H9 (cell line): ENCODE measurements around the gene TRIM67. TPM values are rescaled to one million over a fixed set of nuclear protein-coding genes. Genes with fewer than 3 reads are reported as not detected.

Experiments used
- DNase-seq: peaks from one replicate; pipeline ENCODE4 v3.0.0-alpha.2; 2017
- H2AFZ ChIP-seq: one replicate; pipeline ENCODE4 v1.6.1; 2013; ENCODE audit warnings: mild to moderate bottlenecking, low read length, control low read depth, moderate library complexity
- H2AK5ac ChIP-seq: 2 replicates; pipeline ENCODE4 v1.6.1; 2013; ENCODE audit warnings: low read length, control low read depth, mixed read lengths; ENCODE audit not compliant: insufficient read length
- H2BK120ac ChIP-seq: one replicate; pipeline ENCODE4 v1.6.1; 2013; ENCODE audit warnings: low read depth, mild to moderate bottlenecking, low read length, control low read depth, inconsistent platforms; ENCODE audit not compliant: poor library complexity, severe bottlenecking
- H2BK12ac ChIP-seq: 2 replicates; pipeline ENCODE4 v1.6.1; 2013; ENCODE audit warnings: low read length, control low read depth, mixed read lengths, low read depth; ENCODE audit not compliant: insufficient read length
- H2BK15ac ChIP-seq: 2 replicates; pipeline ENCODE4 v1.6.1; 2013; ENCODE audit warnings: low read depth, low read length, control low read depth
- H2BK20ac ChIP-seq: one replicate; pipeline ENCODE4 v1.6.1; 2013; ENCODE audit warnings: low read depth, mild to moderate bottlenecking, low read length, control low read depth, inconsistent platforms; ENCODE audit not compliant: poor library complexity, severe bottlenecking
- H2BK5ac ChIP-seq: 2 replicates; pipeline ENCODE4 v1.6.1; 2013; ENCODE audit warnings: low read length, control low read depth, mixed read lengths; ENCODE audit not compliant: insufficient read length
- H3K14ac ChIP-seq: 2 replicates; pipeline ENCODE4 v1.6.1; 2013; ENCODE audit warnings: low read length, control low read depth; ENCODE audit not compliant: insufficient read depth
- H3K18ac ChIP-seq: 2 replicates; pipeline ENCODE4 v1.6.1; 2013; ENCODE audit warnings: low read depth, mild to moderate bottlenecking, mixed read lengths, low read length, control low read depth; ENCODE audit not compliant: insufficient read length
- H3K23ac ChIP-seq: 2 replicates; pipeline ENCODE4 v1.6.1; 2013; ENCODE audit warnings: low read length, control low read depth, mixed read lengths, low read depth; ENCODE audit not compliant: insufficient read length
- H3K23me2 ChIP-seq: 2 replicates; pipeline ENCODE4 v1.6.1; 2013; ENCODE audit warnings: low read depth, mild to moderate bottlenecking, mixed read lengths, low read length, control low read depth; ENCODE audit not compliant: insufficient read length, poor library complexity, severe bottlenecking
- H3K27ac ChIP-seq: 2 replicates; pipeline ENCODE4 v1.5.1; 2013; ENCODE audit warnings: low read length, control low read depth, mixed read lengths, low read depth; ENCODE audit not compliant: insufficient read length
- H3K27me3 ChIP-seq: 2 replicates; pipeline ENCODE4 v1.6.1; 2013; ENCODE audit warnings: low read length, control low read depth, inconsistent platforms; ENCODE audit not compliant: insufficient read depth
- H3K4ac ChIP-seq: 2 replicates; pipeline ENCODE4 v1.6.1; 2013; ENCODE audit warnings: low read depth, mild to moderate bottlenecking, control low read depth, inconsistent platforms, low read length, moderate library complexity
- H3K4me1 ChIP-seq: 2 replicates; pipeline ENCODE4 v1.6.1; 2013; ENCODE audit warnings: low read length, control low read depth, inconsistent platforms; ENCODE audit not compliant: insufficient read depth
- H3K4me2 ChIP-seq: 2 replicates; pipeline ENCODE4 v1.6.1; 2013; ENCODE audit warnings: low read length, control low read depth, mixed read lengths; ENCODE audit not compliant: insufficient read length, insufficient read depth
- H3K56ac ChIP-seq: 2 replicates; pipeline ENCODE4 v1.6.1; 2013; ENCODE audit warnings: low read depth, mild to moderate bottlenecking, mixed read lengths, low read length, control low read depth; ENCODE audit not compliant: insufficient read length
- H3K79me1 ChIP-seq: 2 replicates; pipeline ENCODE4 v1.6.1; 2013; ENCODE audit warnings: low read depth, mild to moderate bottlenecking, moderate library complexity, low read length, control low read depth, inconsistent platforms; ENCODE audit not compliant: insufficient read depth, poor library complexity, severe bottlenecking
- H3K79me2 ChIP-seq: 2 replicates; pipeline ENCODE4 v1.6.1; 2013; ENCODE audit warnings: low read length, control low read depth, inconsistent platforms; ENCODE audit not compliant: insufficient read depth
- H3K9ac ChIP-seq: 2 replicates; pipeline ENCODE4 v1.6.1; 2013; ENCODE audit warnings: low read length, control low read depth, mixed read lengths; ENCODE audit not compliant: insufficient read length; ENCODE audit errors: extremely low read depth
- H3K9me3 ChIP-seq: one replicate; pipeline ENCODE4 v1.6.1; 2013; ENCODE audit warnings: low read depth, low read length, inconsistent platforms; ENCODE audit not compliant: control insufficient read depth
- H3T11ph ChIP-seq: one replicate; pipeline ENCODE4 v1.6.1; 2013; ENCODE audit warnings: mild to moderate bottlenecking, low read length, control low read depth, inconsistent platforms
- H4K20me1 ChIP-seq: one replicate; pipeline ENCODE4 v1.6.1; 2013; ENCODE audit not compliant: control insufficient read depth, insufficient read length, insufficient read depth
- H4K5ac ChIP-seq: 2 replicates; pipeline ENCODE4 v1.6.1; 2013; ENCODE audit warnings: low read depth, mild to moderate bottlenecking, mixed read lengths, low read length, control low read depth; ENCODE audit not compliant: insufficient read length
- H4K8ac ChIP-seq: replicated peaks from 2 replicates; pipeline ENCODE4 v1.6.1; 2013; ENCODE audit warnings: low read length, control low read depth, mixed read lengths, low read depth; ENCODE audit not compliant: insufficient read length
- H4K91ac ChIP-seq: 2 replicates; pipeline ENCODE4 v1.6.1; 2013; ENCODE audit warnings: low read depth, mild to moderate bottlenecking, moderate library complexity, mixed read lengths, low read length, control low read depth; ENCODE audit not compliant: insufficient read length
- H3K27ac Mint-ChIP-seq, 3 experiments: 2 replicates in 2 of 3; 3 replicates in 1 of 3; pipeline ENCODE4 v1.8.0; 2020 to 2021; ENCODE audit warnings: mixed read lengths in 3 of 3, mild to moderate bottlenecking in 1 of 3, moderate library complexity in 1 of 3
- H3K27me3 Mint-ChIP-seq: 2 replicates; pipeline ENCODE4 v1.8.0; 2021; ENCODE audit warnings: low read depth, mild to moderate bottlenecking, moderate library complexity, mixed read lengths
- H3K36me3 Mint-ChIP-seq, 3 experiments: 2 replicates in 2 of 3; 3 replicates in 1 of 3; pipeline ENCODE4 v1.8.0; 2020 to 2021; ENCODE audit warnings: low read depth in 3 of 3, mixed read lengths in 3 of 3; ENCODE audit not compliant: insufficient read depth in 1 of 3
- H3K4me1 Mint-ChIP-seq, 2 experiments: 2 replicates each; pipeline ENCODE4 v1.8.0; 2020; ENCODE audit warnings: mixed read lengths in 2 of 2
- H3K4me3 Mint-ChIP-seq, 2 experiments: 2 replicates in 1 of 2; 3 replicates in 1 of 2; pipeline ENCODE4 v1.8.0; 2020 to 2021; ENCODE audit warnings: mild to moderate bottlenecking in 2 of 2, mixed read lengths in 2 of 2, moderate library complexity in 1 of 2
- H3K9me3 Mint-ChIP-seq, 2 experiments: 2 replicates in 1 of 2; 3 replicates in 1 of 2; pipeline ENCODE4 v1.8.0; 2020; ENCODE audit warnings: mild to moderate bottlenecking in 2 of 2, mixed read lengths in 2 of 2, moderate library complexity in 1 of 2
- CTCF ChIP-seq: fragments of 200-600 bp; sonication (generic); conservative IDR thresholded peaks from 3 replicates; pipeline ENCODE4 v1.8.0; 2021; ENCODE audit warnings: antibody characterized with exemption, mild to moderate bottlenecking
- WGBS: extraction: QIAGEN DNeasy Blood & Tissue Kit; methylation state at CpG from one replicate; pipeline ENCODE4 v1.1.7; 2013; ENCODE audit warnings: missing lambda C conversion rate, low lambda C conversion rate, mixed read lengths; ENCODE audit not compliant: insufficient read length; ENCODE audit errors: extremely low coverage; 5-methylcytosine and 5-hydroxymethylcytosine counted together
- total RNA-seq: library from RNA; stranded (reverse); gene quantifications from 2 replicates; pipeline ENCODE4 v1.2.1, GENCODE V29; 2021

The TRIM67 gene
- total RNA-seq, 1 experiment from 2014 or later, result not detected

GRCh38 chr1:231214918-231215680, 53.2 kb downstream of the TRIM67 start:
- H3K4me2 ChIP-seq, result no peak overlapping the region
- Mint-ChIP-seq H3K27me3 (peaks cover 99% of the 10 kb centered on the region), H3K4me1 (peaks cover 27 to 35% of the 10 kb centered on the region in 2 experiments), H3K4me3 (no peak overlapping the region), H3K27ac (no peak overlapping the region; a peak in 1 of 7 replicates), H3K36me3 (no peaks in the 10 kb centered on the region), H3K9me3 (no peaks in the 10 kb centered on the region; a peak in 2 of 5 replicates)
- no peaks in the 10 kb centered on the region for H3K79me2 ChIP-seq
- H3K56ac ChIP-seq, result no peak overlapping the region
- H3K9ac ChIP-seq, result no peak overlapping the region
- no peak overlapping the region for H3K4ac ChIP-seq
- H2BK5ac ChIP-seq, result no peak overlapping the region
- no peaks in the 10 kb centered on the region for H3K23me2 ChIP-seq
- H3K18ac ChIP-seq, result no peak overlapping the region
- H3K9me3 ChIP-seq, result no peaks in the 10 kb centered on the region
- no peak overlapping the region for H3T11ph ChIP-seq
- H4K8ac ChIP-seq, result no peak overlapping the region
- no peak overlapping the region for H2BK120ac ChIP-seq
- H3K23ac ChIP-seq, result no peak overlapping the region
- no peaks in the 10 kb centered on the region for H3K4me1 ChIP-seq
- H4K20me1 ChIP-seq, result no peaks in the 10 kb centered on the region
- no peak overlapping the region for H2BK15ac ChIP-seq
- H3K14ac ChIP-seq, result no peak overlapping the region
- H3K27ac ChIP-seq, result no peak overlapping the region
- peaks cover 50% of the 10 kb centered on the region for H3K27me3 ChIP-seq
- no peaks in the 10 kb centered on the region for H3K79me1 ChIP-seq
- no peak overlapping the region for H2BK20ac ChIP-seq
- no peak for DNase-seq
- H4K91ac ChIP-seq, result no peak overlapping the region
- TF ChIP-seq CTCF, result no peak
- no peak overlapping the region for H2BK12ac ChIP-seq
- no CpG with 5 or more reads among the region's 17 CpGs for WGBS
- no peak overlapping the region for H2AFZ ChIP-seq
- no peak overlapping the region for H4K5ac ChIP-seq
- H2AK5ac ChIP-seq, result no peak overlapping the region
